Upper lobe of left lung (tissue), 6 donors: ENCODE results near the gene WDR93. TPM values are rescaled to one million over a fixed set of nuclear protein-coding genes. Genes with fewer than 3 reads are reported as not detected.

Source experiments
- ATAC-seq, 2 donors: fragments of 200-7000 bp; cut with Tn5 transposase; one replicate each; pipeline ENCODE4 v1.9.1; 2022; ENCODE audit warnings: mild to moderate bottlenecking in 2 of 2, moderate library complexity in 2 of 2; ENCODE audit not compliant: low FRiP score in 2 of 2
- DNase-seq, 2 donors: peaks; one replicate each; pipeline ENCODE4 v3.0.0-alpha.2; 2019 to 2020
- H3K27ac ChIP-seq, 4 donors: fragments of 200-600 bp; sonication (generic); one replicate each; pipeline ENCODE4 v1.5.1; 2016 to 2019
- H3K27me3 ChIP-seq, 4 donors: fragments of 200-600 bp; sonication (generic); one replicate each; pipeline ENCODE4 v1.5.1; 2017 to 2019
- H3K36me3 ChIP-seq, 4 donors: fragments of 200-600 bp; sonication (generic); one replicate each; pipeline ENCODE4 v1.5.1; 2016 to 2019
- H3K4me1 ChIP-seq, 4 donors: fragments of 200-600 bp; sonication (generic); one replicate each; pipeline ENCODE4 v1.5.1; 2018 to 2019
- H3K4me3 ChIP-seq, 4 donors: fragments of 200-600 bp; sonication (generic); one replicate each; pipeline ENCODE4 v1.5.1; 2017 to 2019; ENCODE audit warnings: mild to moderate bottlenecking in 2 of 4, moderate library complexity in 1 of 4
- H3K9me3 ChIP-seq, 4 donors: fragments of 200-600 bp; sonication (generic); one replicate each; pipeline ENCODE4 v1.5.1; 2018 to 2019
- CTCF ChIP-seq, 6 experiments: fragments of 450-650 bp in 4 of 6; fragments of 200-600 bp in 2 of 6; sonication (generic) in 2 of 6; IDR thresholded peaks; one replicate each; pipeline ENCODE4 v1.5.1; 2016 to 2019; ENCODE audit warnings: antibody characterized with exemption in 6 of 6
- EP300 ChIP-seq, 4 donors: sonication (generic); formaldehyde crosslinking; IDR thresholded peaks; one replicate each; pipeline ENCODE4 v1.5.1; 2017; ENCODE audit warnings: antibody characterized with exemption in 4 of 4, control low read depth in 2 of 4
- POLR2A ChIP-seq, 4 donors: fragments of 450-650 bp; IDR thresholded peaks; one replicate each; pipeline ENCODE4 v1.5.1; 2016 to 2017; ENCODE audit warnings: antibody characterized with exemption in 4 of 4, mild to moderate bottlenecking in 2 of 4
- POLR2AphosphoS5 ChIP-seq, 2 donors: sonication (generic); formaldehyde crosslinking; IDR thresholded peaks; one replicate each; pipeline ENCODE4 v1.5.1; 2017; ENCODE audit warnings: antibody characterized with exemption in 2 of 2
- WGBS, 2 donors: methylation state at CpG; one replicate each; pipeline ENCODE4 v1.1.5; 2017 to 2018; 5-methylcytosine and 5-hydroxymethylcytosine counted together
- total RNA-seq, 6 donors: library from RNA; depleted of rRNA in 4 of 6; stranded (reverse); fragments of >200 nt in 4 of 6; gene quantifications; one replicate each; pipeline versions ENCODE4 v1.1.0 to v1.2.1, GENCODE V29; 2016 to 2021
- donor health status: DM: no; HTN: no; CAD: no; lungs with moderate emphysema.
- donor health status: DM: no; HTN: yes; CAD: no; lungs with severe emphysema.

WDR93 gene
- total RNA-seq, 6 donors from 2014 or later: 0.31 to 7.2 (median 1.9) TPM

- H3K27ac ChIP-seq: peak overlapping the region in 1 of 4 donors; percentile 70
- H3K9me3 ChIP-seq: no peaks in the 10 kb centered on the region
- H3K27me3 ChIP-seq: no peaks in the 10 kb centered on the region
- ATAC-seq: peak; percentile 92 to 95
- DNase-seq: peak; percentile 88 to 91
- 35 to 49% methylated on average over 11 to 16 of the region's 16 CpGs for WGBS, 2 donors
- peaks cover 0 to 16% (median 15%) of the 10 kb centered on the region in 4 donors for H3K4me1 ChIP-seq
- TF ChIP-seq POLR2AphosphoS5 (IDR thresholded peaks at IDR 0.05): no peak
- TF ChIP-seq POLR2A (IDR thresholded peaks at IDR 0.05): no peak
- peak; percentile 85 to 93 (median 93) for TF ChIP-seq CTCF (IDR thresholded peaks at IDR 0.05)
- no peak for TF ChIP-seq EP300 (IDR thresholded peaks at IDR 0.05)
- H3K36me3 ChIP-seq: no peaks in the 10 kb centered on the region
- no peak overlapping the region for H3K4me3 ChIP-seq
Observed at GRCh38 chr15:89760303-89761008, 69.8 kb downstream of the WDR93 start.

- Histone ChIP-seq H3K27ac (peak overlapping the region in 2 of 4 donors; percentile 49 to 70), H3K4me3 (no peak overlapping the region), H3K36me3 (no peaks in the 10 kb centered on the region), H3K4me1 (peaks cover 0 to 16% (median 15%) of the 10 kb centered on the region in 4 donors), H3K9me3 (no peaks in the 10 kb centered on the region), H3K27me3 (no peaks in the 10 kb centered on the region)
- TF ChIP-seq EP300 (IDR thresholded peaks at IDR 0.05) (no peak), CTCF (IDR thresholded peaks at IDR 0.05) (no peak), POLR2AphosphoS5 (IDR thresholded peaks at IDR 0.05) (no peak), POLR2A (IDR thresholded peaks at IDR 0.05) (peak in 1 of 4 donors; percentile 27)
- WGBS, 2 donors: 55 to 68% methylated on average over 15 to 16 of the region's 18 CpGs
- peak; percentile 43 to 72 for ATAC-seq
- DNase-seq: peak in 1 of 2 donors; percentile 72
Observed at GRCh38 chr15:89761009-89761831, 70.6 kb downstream of the WDR93 start.

DNA sequence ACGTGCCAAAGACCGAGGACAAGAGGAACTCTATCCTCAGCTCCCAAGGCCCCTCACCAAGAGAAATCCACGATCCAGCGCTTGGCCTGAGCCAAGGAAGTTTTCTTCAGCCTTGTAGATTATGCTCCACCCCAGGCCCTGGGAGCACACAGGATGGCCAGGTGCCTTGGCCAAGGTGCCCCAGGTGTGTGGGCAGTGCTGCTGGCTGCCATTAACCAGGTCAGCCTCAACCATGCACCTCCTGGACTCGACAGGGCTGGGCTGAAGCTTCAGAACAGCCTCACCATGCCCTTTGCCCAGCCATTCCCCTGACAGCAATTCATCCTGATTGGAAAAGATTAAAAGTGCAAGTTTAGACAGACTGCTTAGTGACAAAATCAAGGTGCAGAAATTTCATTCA, 71.3 kb downstream of the WDR93 start:
- TF ChIP-seq EP300 (IDR thresholded peaks at IDR 0.05) (no peak), POLR2AphosphoS5 (IDR thresholded peaks at IDR 0.05) (no peak), POLR2A (IDR thresholded peaks at IDR 0.05) (no peak), CTCF (IDR thresholded peaks at IDR 0.05) (no peak)
- peak in 1 of 2 donors; percentile 24 for ATAC-seq
- no peak for DNase-seq
- Histone ChIP-seq H3K4me1 (peaks cover 0 to 16% (median 15%) of the 10 kb centered on the region in 4 donors), H3K9me3 (no peaks in the 10 kb centered on the region), H3K36me3 (no peaks in the 10 kb centered on the region), H3K27ac (peak overlapping the region in 2 of 4 donors; percentile 49 to 70), H3K27me3 (no peaks in the 10 kb centered on the region), H3K4me3 (no peak overlapping the region)
- 84 to 89% methylated on average over 5 of the region's 5 CpGs for WGBS, 2 donors

GRCh38 chr15:89765694-89766093, 75.1 kb downstream of the WDR93 start:
- Histone ChIP-seq H3K4me1 (peaks cover 0 to 18% (median 12%) of the 10 kb centered on the region in 4 donors), H3K4me3 (no peak overlapping the region), H3K36me3 (no peaks in the 10 kb centered on the region), H3K27me3 (no peaks in the 10 kb centered on the region), H3K27ac (no peak overlapping the region), H3K9me3 (no peaks in the 10 kb centered on the region)
- 67 to 100% methylated on average over 1 of the region's 1 CpG for WGBS, 2 donors
- no peak for ATAC-seq
- no peak for TF ChIP-seq EP300 (IDR thresholded peaks at IDR 0.05)
- no peak for TF ChIP-seq POLR2A (IDR thresholded peaks at IDR 0.05)
- no peak for TF ChIP-seq CTCF (IDR thresholded peaks at IDR 0.05)
- no peak for TF ChIP-seq POLR2AphosphoS5 (IDR thresholded peaks at IDR 0.05)
- no peak for DNase-seq
